Activated CD4-positive, alpha-beta T cell treated with anti-CD3 and anti-CD28 coated beads, Interleukin-2, Interleukin-6, amounts not matched to agents 100 ng/mL and 50 ng/mL, durations not matched to agents 16 hours and 8 hours (primary cell): ENCODE measurements around the gene SIGLEC10.
"Not testable (repeated sequence)": the region's sequence is repeated elsewhere in the genome, so short reads cannot be mapped to it uniquely, and the experiment has no call there.

Experiments used
- DNase-seq: peaks from one replicate; pipeline ENCODE4 v3.0.0-alpha.2; 2020

SIGLEC10 gene

GRCh38 chr19:51417107-51417809 is at the start of gene SIGLEC10:
Gene SIGLEC10, minus strand, starts transcription at chr19:51417642. Its CDS starts 61 bp downstream, at chr19:51417581.
- peak; percentile 45 for DNase-seq

GRCh38 chr19:51466723-51467122 is 49.3 kb upstream of the SIGLEC10 start:
- no peak for DNase-seq

DNA sequence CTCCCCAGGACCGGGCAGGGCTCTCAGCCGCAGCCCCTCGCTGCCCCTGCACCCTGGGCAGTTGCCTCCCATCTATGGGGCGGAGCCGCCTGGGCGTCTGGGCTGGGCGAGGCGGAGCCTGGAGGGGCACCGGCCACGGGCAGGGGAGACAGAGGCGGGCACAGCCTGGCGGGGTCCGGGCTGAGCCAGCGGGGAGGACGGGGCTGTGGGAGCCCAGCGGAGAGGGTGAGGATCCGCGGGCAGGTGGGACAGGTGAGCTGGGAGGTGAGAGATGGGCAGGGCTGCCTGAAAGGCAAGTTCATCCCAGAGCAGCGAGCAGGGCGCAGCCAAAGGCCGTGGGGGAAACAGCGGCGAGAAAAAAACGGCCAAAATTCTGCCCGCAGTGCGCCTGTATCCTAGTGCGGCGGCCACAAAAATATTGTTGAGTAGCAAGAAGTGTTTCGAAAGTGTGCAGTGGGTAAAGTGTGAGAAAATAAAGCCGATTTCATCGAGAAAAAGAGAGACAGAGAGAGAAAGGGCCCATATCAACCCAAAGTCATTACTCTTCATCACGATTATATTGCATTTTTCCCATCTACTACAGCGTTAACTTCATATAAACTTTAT is 46.6 kb upstream of the SIGLEC10 start:
- not testable (repeated sequence) for DNase-seq

DNA sequence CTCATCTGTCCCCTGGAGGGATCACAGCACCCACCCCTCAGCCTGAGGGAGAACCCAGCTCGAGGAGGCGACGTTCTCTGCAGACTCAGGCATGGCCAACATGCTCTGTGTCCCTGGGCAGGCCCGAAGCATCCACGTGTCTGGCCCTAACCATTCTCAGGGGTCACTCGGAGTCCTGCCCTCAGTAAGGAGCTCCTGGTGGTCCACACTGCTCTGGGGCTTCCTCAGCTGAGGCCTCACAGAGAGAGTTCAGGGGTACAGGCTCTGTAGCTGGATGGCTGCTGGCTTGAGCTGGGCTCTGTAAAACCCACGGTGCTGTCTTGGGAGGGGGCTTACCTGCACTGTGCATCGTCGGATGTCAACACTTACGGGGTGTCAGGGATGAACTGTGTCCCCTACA is 45.2 kb upstream of the SIGLEC10 start:
- DNase-seq = no peak

DNA sequence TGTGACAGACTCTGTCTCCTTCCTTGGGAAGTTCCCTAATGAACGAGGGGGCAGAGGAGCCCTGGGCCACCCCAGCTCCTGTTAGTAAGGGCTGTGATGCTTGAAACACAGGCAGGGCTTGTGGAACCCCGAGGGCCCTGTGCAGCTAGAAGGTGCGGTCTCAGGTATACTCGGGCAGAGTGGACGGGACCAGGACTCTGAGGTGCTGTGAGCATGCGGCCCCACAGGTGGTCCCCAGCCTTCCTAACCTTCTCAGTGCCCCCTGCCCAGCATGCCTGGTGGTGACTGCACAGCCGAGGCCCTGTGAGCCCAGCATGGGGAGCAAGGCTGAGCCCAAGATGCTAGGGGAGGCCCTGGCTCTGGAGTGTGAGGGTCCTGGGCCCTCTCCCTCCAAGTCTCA is 44.8 kb upstream of the SIGLEC10 start:
- DNase-seq = no peak

GRCh38 chr19:51461723-51462161 is 44.3 kb upstream of the SIGLEC10 start:
- DNase-seq = no peak

DNA sequence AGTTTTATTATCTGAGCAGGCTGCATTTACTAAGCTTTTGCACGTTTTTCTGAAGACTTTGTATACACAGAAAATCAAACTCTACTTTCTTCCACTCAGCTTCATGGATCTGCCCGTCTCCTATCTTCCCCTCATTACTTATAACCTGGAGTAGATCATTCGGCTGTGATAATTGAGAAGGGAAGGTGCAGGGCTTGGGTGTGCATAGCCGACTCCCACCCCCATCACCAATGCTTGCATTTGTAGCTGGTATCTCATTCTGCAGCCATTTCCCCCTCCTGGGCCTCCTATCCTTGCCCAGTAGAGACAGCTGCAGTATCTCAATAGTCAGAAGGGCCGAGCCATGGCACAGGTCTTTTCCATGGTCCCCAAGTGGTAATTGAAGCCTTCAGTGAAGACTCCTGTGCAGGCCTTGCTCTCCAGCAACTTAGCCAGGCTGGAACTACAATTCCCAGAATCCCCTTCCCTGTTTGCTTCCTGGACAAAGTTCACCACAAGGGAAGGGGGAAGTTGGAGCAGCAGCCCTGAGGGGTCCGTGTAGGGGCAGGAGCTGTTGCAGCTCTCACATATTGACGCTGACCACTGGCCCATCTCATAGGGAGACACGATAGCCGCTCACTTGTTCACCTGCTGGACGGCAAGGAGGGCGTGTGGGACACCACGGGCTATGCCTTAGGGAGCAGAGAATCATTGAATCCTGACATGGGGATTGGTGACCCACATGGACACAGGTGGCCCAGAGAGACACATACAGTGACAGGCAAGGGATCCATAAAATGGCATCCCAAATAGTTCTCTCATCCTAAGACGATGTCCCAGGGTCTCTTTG is 42.9 kb upstream of the SIGLEC10 start:
- no peak for DNase-seq

GRCh38 chr19:51458899-51459505 is 41.6 kb upstream of the SIGLEC10 start:
- no peak for DNase-seq

DNA sequence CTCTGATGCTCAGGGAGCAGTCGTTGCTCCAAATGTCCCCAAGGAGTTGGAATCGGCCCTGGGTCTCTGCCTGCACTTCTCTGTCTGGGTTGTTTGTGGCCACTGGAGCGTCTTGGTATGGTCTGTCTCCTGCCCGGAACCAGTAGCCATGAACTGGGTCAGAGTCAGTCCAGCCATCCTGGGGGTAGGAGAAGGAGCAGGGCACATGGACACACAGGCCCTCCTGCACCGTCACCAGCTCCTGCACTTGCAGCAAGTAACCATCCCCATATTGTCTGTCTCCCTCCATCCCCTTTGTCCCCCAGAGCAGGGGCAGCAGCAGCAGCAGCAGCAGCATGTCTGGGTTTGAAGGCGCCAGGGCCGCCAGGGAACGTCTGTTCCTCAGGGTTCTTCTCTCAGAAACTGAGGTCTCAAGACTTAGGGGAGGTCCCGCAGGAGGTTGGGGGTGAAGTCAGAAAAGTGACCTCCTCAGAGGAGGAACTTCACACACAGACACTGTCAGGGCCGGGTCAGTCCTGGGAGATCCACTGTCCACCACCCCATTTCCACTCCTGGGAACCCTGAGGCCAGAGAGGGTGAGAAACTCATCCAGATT is 40.7 kb upstream of the SIGLEC10 start, which contains the start of gene SIGLEC8:
SIGLEC8 (minus strand) TSS at position 404 of the 595 bp plus-strand sequence; CDS start at position 337, 67 bp downstream.
- no peak for DNase-seq

- no peak for DNase-seq
Measured at GRCh38 chr19:51457351-51458013, 40.0 kb upstream of the SIGLEC10 start.

GRCh38 chr19:51456541-51457290 is 39.3 kb upstream of the SIGLEC10 start:
- no peak for DNase-seq

DNA sequence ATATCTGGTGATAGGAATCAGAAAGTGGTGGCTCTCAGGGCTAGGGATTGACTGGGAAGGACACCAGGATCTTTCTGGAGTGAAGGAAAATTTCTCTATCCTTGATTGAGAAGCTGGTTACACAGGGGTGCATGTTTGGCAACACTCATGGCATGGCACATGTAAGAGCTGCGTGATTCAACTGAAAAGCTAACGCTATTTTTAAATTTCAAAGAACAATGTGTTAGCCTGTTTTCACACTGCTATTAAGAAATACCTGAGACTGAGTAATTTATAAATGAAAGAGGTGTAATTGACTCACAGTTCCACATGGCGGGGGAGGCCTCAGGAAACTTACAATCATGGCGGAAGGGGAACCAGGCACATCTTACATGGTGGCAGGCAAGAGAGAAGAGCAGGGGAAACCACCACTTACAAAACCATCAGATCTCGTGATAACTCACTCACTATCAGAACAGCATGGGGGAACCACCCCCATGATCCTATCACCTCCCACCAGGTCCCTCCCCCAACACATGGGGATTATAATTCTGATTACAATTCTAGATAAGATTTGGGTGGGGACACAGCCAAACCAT is 33.4 kb upstream of the SIGLEC10 start:
- no peak for DNase-seq

- DNase-seq = peak; percentile 67
Measured at GRCh38 chr19:51448411-51449016, 31.1 kb upstream of the SIGLEC10 start.

GRCh38 chr19:51448011-51448410 is 30.6 kb upstream of the SIGLEC10 start:
- DNase-seq = no peak

DNA sequence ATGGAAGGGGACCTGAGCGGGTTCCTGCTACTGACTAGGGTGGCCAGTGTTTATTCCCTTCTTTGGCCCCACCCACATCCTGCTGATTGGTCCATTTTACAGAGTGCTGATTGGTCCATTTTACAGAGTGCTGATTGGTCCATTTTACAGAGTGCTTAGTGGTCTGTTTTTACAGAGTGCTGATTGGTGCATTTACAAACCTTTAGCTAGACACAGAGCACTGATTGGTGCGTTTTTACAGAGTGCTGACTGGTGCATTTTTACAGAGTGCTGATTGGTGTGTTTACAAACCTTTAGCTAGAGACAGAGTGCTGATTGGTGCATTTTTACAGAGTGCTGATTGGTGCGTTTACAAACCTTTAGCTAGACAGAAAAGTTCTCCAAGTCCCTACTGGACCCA is 30.1 kb upstream of the SIGLEC10 start:
- not testable (repeated sequence) for DNase-seq

DNA sequence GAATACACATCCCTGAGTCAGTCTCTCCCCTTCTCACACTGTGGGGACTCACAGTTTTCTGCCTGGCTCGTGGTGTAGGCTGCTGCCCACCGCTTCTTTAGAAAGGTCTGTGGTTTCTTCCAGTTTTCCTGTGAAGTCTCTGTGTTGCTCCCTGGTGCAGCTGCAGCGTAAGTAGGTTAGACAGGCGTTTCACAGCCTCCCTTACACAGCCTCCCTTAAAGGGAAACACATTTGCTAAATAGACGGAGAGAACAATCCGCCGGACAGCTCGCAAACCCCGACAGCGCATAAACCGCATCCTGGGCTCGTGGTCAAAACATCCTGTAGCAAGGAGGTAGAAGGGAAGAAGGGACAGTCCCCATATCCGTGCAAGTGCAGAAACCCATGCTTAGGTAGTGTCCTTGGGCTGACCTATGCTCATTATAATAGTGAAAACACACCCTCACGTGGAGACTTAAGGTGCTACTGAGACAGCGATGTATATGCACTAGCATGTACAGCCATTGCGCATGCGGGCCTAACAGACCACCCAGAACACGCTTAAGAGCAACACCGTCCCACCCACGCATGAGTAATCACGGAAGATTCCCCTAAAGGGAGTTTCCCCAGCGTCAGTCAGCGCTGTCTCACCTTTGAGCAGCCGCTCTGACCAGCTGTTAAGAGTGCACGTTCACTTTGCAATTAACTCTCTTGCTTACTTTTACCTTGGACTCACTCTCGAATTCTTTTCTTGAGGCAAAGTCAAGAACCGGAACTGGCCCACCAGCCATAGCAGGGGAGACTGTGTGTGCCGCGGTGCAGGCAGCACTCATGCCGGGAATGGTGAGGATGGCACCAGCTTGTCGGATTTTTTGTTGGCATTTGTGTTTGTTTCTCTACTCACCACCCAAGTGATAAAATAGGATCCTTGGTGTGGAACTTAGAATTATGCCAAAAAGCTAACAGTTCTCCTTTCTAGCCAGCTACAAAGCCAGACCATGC is 24.3 kb upstream of the SIGLEC10 start:
- DNase-seq = peak; percentile 94

DNA sequence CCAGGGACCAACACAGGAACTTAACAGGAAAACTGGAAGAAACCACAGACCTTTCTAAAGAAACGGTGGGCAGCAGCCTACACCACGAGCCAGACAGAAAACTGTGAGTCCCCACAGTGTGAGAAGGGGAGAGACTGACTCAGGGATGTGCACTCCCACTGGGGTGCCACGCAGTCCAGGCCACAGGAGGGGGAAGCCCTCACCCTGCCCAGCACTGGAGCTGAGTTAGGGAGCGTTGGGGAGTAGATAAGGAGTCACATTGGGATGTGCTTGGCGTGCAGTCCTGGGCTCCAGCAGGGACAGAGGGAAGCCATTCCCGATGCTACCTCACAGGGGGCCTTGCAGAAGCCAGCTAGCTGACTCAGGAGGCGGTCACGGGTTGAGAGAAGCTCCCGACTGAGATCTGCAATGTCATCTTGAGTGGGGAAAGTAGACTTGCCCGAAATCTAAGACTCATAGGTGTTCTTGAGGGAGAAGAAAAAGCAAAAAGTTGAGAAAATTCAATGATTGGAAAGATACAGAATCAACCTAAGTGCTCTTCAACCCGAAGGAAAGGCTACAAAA is 23.5 kb upstream of the SIGLEC10 start:
- DNase-seq = peak; percentile 26

DNA sequence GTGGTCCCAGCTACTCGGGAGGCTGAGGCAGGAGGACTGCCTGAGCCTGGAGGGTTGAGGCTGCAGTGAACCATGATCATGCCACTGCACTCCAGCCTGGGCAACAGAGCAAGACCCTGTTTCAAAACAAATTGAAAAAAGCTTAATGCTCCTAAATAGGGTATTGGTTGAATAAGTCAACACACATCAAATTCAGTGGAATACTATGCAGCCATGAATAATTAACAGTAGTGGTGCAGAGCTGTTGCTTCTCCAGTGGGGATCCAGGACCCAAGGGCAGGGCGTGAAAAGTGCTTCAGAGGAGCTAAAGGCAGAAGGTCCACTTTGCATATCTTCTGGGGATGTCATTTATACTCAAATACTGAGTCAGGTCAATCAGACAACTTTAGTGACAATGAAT is 22.6 kb upstream of the SIGLEC10 start:
- DNase-seq = no peak

GRCh38 chr19:51439021-51439465 is 21.6 kb upstream of the SIGLEC10 start:
- DNase-seq = peak; percentile 69
